Measurements from ENCODE around the gene MAT1A. TPM values are rescaled to one million over a fixed set of nuclear protein-coding genes. Genes with fewer than 3 reads are reported as not detected.

The MAT1A gene
- total and polyA plus RNA-seq, 4 donors: 179 to 759 (median 494) TPM

- Histone ChIP-seq H3K36me3 (ENCODE audit: control insufficient read depth in 4 of 4, insufficient read depth in 3 of 4, low read depth in 1 of 4, low read length in 3 of 4) (peaks cover 13 to 65% (median 61%) of the 10 kb centered on the region in 4 donors), H3K9me3 (ENCODE audit: control insufficient read depth in 4 of 4, low read length in 3 of 4) (no peaks in the 10 kb centered on the region), H3K9ac (ENCODE audit: low read depth in 1 of 2, low read length in 2 of 2) (no peak overlapping the region), H3K4me1 (ENCODE audit: control insufficient read depth in 4 of 4, insufficient read depth in 4 of 4, low read length in 3 of 4) (peaks cover 20 to 94% (median 72%) of the 10 kb centered on the region in 4 donors), H3K27ac (ENCODE audit: low read depth in 1 of 2, low read length in 2 of 2) (peak overlapping the region; percentile 15 to 26), H3K27me3 (ENCODE audit: control insufficient read depth in 4 of 4, insufficient read depth in 4 of 4, low read length in 3 of 4) (no peaks in the 10 kb centered on the region), H3K4me3 (ENCODE audit: low read depth in 1 of 3, low read length in 3 of 3) (no peak overlapping the region)
- no peak for TF ChIP-seq JUND (IDR thresholded peaks at IDR 0.05)
- TF ChIP-seq MAX (IDR thresholded peaks at IDR 0.05): no peak
- no peak for TF ChIP-seq ZBTB33 (IDR thresholded peaks at IDR 0.05)
- TF ChIP-seq EGR1 (IDR thresholded peaks at IDR 0.05; ENCODE audit: low read depth in 2 of 2): no peak
- TF ChIP-seq RAD21 (IDR thresholded peaks at IDR 0.05): no peak
- TF ChIP-seq YY1 (IDR thresholded peaks at IDR 0.05): no peak
- no peak for TF ChIP-seq FOXA1 (IDR thresholded peaks at IDR 0.05)
- TF ChIP-seq HNF4G (IDR thresholded peaks at IDR 0.05): no peak
- no peak for TF ChIP-seq FOXA2 (IDR thresholded peaks at IDR 0.05)
- TF ChIP-seq HNF4A (conservative IDR thresholded peaks at IDR 0.05): peak; percentile 10 to 30
- TF ChIP-seq NR2F2 (IDR thresholded peaks at IDR 0.05): no peak
- TF ChIP-seq TAF1 (conservative IDR thresholded peaks at IDR 0.05): no peak
- TF ChIP-seq ATF3 (IDR thresholded peaks at IDR 0.05): no peak
- peak; percentile 38 to 45 for TF ChIP-seq RXRA (IDR thresholded peaks at IDR 0.05)
- peak; percentile 26 for TF ChIP-seq SP1 (IDR thresholded peaks at IDR 0.05)
- no peak for TF ChIP-seq REST (IDR thresholded peaks at IDR 0.05)
- TF ChIP-seq GABPA (IDR thresholded peaks at IDR 0.05 in 1 of 2, conservative IDR thresholded peaks at IDR 0.05 in 1 of 2): no peak
- TF ChIP-seq CTCF (IDR thresholded peaks at IDR 0.05; ENCODE audit: low read depth, low read length, missing input control): no peak
- no peak for DNase-seq (ENCODE audit: low spot score)
- 60% methylated on average over 12 of the region's 12 CpGs for WGBS
These were observed 11.7 kb downstream of the MAT1A start for GRCh38 chr10:80277567-80278250.
